Measurements from ENCODE around the gene SLC6A16.

Gene SLC6A16

DNA sequence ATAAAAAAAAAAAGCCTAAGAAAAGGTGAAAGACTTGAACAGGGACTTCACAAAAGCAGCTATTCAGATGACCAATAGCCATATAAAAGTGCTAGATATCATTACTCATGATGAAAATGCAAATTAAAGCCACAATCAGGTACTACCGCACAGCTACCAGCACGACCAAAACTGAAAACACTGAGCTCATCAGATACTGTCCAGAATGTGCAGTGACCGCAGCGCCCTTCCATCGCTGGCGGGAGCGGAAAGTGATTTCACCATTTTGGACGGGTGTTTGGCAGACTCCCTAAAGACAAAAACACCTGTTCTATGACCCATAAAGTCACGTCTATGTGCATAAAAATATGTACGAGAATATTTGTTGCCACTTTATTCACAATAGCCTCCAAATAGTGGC lies 60.7 kb downstream of the SLC6A16 start:
- no peak for DNase-seq

DNA sequence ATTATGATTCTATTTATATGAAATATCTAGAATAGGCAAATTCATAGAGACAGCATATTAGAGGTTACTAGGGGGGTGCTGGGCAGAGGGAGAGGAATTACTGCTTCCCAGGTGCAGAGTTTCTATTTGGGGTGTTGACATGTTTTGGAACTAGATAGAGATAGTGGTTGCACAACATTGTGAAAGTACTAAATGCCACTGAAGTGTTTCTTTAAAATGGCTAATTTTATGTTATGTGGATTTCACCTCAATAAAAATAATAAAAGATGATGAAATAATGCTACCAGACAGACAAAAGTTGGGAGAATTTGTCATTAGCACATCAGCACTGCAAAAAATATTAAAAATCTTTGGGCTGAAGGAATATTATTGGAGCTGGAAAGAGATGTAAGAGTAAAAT lies 63.4 kb downstream of the SLC6A16 start:
- no peak for DNase-seq

DNA sequence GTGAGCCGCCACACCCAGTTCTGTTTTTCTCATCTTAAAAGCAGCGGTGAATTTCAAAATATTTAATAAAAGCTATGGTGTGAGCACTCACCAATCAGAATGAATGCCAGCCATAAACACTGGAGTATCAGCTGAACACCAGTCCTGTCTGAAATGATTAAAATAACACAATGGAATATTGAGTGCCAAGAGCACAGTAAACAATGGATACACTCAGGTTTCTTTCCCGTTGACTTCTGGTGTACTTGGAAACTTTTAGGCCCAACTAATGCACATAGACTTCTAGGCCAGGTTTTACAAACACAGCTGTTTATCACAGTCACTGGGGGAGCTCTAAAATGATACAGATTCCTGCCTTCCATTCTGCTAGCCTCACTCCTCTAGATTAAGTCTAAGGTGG lies 68.3 kb downstream of the SLC6A16 start:
- no peak for DNase-seq

DNA sequence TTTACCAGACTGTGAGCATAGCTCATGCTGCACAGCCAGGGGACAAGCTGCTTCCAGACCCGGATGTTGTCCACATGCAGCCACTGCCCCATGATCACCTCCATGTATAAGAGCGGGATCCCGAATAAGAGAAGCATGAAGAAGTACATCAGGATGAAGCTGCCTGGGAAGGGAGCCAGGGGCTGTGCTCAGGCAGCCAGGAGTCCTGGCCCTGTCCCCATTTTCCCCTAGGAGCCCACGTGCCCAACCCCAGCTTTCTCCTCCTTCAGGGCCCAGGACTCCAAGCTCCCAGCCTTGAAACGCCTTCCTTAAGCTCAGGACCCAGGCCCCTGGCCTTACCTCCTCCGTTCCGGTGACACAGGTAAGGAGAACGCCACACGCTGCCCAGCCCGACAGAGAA lies 69.3 kb downstream of the SLC6A16 start:
- no peak for DNase-seq

DNA sequence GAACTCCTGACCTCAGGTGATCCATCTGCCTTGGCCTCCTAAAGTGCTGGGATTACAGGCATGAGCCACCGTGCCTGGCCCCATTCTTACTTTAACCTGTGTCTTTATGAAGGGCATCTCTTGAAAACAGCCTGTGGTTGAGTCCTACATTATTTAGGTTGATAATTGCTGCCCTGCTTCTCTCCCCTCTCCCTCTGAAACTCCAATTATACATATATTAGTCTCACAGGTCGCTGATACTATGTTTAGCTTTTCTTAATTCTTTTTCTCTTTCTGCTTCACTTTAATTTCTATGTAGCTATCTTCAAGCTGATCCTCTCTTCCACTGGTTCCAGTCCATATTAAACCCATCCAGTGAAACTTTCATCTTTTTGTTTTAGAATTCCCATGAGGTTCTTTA lies 75.1 kb downstream of the SLC6A16 start:
- DNase-seq = no peak

DNA sequence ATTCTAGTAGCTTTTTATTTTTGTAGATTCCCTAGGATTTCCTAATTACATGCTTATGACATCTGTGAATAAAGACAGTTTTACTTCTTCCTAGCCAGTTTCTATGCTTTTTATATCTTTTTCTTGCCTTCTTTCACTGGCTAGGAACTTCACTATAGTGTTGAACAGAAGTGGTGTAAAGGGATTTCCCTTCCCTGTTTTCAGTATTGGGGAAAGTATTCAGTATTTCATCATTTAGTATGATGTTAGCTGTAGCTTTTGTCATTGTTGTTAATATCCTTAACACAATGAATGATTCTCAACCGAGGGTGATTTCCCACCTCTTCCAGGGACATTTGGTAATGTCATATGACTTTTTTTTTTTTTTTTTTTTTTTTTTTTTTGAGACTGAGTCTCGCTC lies 77.3 kb downstream of the SLC6A16 start:
- no peak for DNase-seq

DNA sequence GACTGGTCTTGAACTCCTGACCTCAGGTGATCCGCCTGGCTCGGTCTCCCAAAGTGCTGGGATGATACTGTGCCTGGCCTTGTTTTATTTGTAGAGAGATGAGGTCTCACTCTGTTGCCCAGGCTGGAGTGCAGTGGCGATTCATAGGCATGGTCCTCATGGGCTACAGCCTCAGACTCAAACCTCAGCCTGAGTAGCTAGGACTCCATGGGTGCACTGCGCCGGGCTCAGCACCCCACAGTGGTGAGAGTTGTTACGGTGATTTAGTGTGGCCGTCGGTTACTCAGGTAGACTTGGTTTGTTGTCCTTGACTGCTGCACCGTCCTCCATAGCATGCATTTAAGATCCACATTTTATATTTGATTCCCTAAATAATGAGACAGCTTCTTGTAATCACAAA lies 80.7 kb downstream of the SLC6A16 start:
- DNase-seq = no peak

DNA sequence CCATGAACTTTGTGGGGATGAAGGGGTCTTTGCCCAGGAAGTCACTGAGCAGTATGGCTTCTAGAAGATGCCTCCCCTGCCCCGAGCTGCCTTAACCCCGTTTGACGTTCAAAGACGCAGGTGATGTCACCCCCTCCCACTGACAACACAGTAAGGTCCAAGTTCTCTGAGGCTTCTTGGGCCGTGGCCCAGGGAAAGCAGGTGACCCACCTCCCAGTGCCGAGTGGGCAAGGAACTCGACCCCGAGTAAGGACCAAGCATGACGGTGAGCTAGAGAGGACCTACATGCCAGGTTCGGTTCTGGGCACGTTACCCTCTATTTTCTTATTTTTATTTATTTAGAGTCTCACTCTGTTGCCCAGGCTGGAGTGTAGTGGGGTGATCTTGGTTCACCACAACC lies 81.3 kb downstream of the SLC6A16 start:
- DNase-seq = no peak

DNA sequence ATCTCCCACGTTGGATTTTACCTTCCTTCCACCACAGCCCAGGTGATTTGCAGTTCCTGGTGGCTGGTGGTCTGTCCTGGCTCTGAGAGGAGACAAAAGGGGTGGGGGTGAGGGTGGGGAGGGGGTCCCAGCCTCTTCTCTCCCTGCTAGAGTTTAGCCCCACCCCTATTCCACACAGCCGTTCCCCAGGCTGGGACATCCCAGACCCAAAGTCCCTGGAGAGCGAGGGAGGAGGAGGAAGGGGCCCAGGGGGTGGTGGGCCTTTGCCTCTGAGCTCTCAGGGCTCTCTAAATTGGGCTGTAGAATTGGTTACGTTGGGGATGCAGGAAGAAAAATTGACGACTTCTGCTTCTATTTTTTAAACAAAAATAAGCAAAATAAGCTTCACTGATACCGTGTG lies 81.9 kb downstream of the SLC6A16 start:
- no peak for DNase-seq

DNA sequence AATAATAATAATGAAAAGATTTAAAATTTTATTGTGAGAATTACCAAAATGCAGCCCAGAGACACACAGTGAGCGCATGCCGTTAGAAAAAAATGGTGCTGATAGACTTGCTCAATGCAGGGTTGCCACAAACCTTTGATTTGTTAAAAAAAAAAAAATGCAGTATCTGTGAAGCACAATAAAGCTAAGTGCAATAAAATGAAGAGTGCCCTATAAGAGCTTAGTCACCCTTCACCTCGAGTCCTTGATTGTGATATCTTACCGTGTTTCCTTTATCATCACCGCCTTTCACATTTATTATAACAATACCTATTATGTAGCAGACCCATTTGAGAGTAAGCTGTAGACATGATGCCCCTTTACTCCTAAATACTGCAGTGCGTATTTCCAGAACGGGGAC lies 83.2 kb downstream of the SLC6A16 start:
- no peak for DNase-seq
